Spleen (tissue), 11 donors: ENCODE measurements around the gene KLK5. TPM values are rescaled to one million over a fixed set of nuclear protein-coding genes. Genes with fewer than 3 reads are reported as not detected.

Source experiments
- DNase-seq: peaks from one replicate; pipeline ENCODE4 v3.0.0-alpha.2; 2020
- H3K27ac ChIP-seq, 8 donors: fragments of 200-600 bp; sonication (generic) in 7 of 8; 1 replicate in 4 of 8; 2 replicates in 4 of 8; pipeline versions ENCODE4 v1.5.0 to v1.8.0; 2016 to 2021; ENCODE audit warnings: inconsistent platforms in 4 of 8, mild to moderate bottlenecking in 4 of 8, moderate library complexity in 1 of 8
- H3K27me3 ChIP-seq, 7 donors: fragments of 200-600 bp; sonication (generic) in 6 of 7; replicated peaks in 1 of 7; 1 replicate in 4 of 7; 2 replicates in 3 of 7; pipeline versions ENCODE4 v1.5.0 to v1.8.0; 2016 to 2021; ENCODE audit warnings: inconsistent platforms in 3 of 7, mild to moderate bottlenecking in 1 of 7
- H3K36me3 ChIP-seq, 6 donors: fragments of 200-600 bp; sonication (generic) in 5 of 6; 1 replicate in 4 of 6; 2 replicates in 2 of 6; pipeline versions ENCODE4 v1.5.0 to v1.8.0; 2016 to 2021; ENCODE audit warnings: inconsistent platforms in 2 of 6
- H3K4me1 ChIP-seq, 6 donors: fragments of 200-600 bp; sonication (generic) in 5 of 6; 1 replicate in 3 of 6; 2 replicates in 3 of 6; pipeline versions ENCODE4 v1.5.0 to v1.8.0; 2016 to 2021; ENCODE audit warnings: inconsistent platforms in 3 of 6
- H3K4me3 ChIP-seq, 8 donors: fragments of 200-600 bp; sonication (generic) in 7 of 8; 1 replicate in 4 of 8; 2 replicates in 4 of 8; pipeline versions ENCODE4 v1.5.0 to v1.8.0; 2016 to 2021; ENCODE audit warnings: inconsistent platforms in 4 of 8, mild to moderate bottlenecking in 4 of 8, moderate library complexity in 2 of 8
- H3K9me3 ChIP-seq, 8 donors: fragments of 200-600 bp; sonication (generic) in 7 of 8; 1 replicate in 4 of 8; 2 replicates in 4 of 8; pipeline versions ENCODE4 v1.5.0 to v1.8.0; 2016 to 2021; ENCODE audit warnings: inconsistent platforms in 4 of 8
- CTCF ChIP-seq, 11 experiments: fragments of 200-600 bp in 7 of 11; fragments of 450-650 bp in 4 of 11; sonication (generic) in 4 of 11; IDR thresholded peaks in 8 of 11; conservative IDR thresholded peaks in 3 of 11; 1 replicate in 7 of 11; 2 replicates in 4 of 11; pipeline versions ENCODE4 v1.4.0 to v1.8.0; 2016 to 2021; ENCODE audit warnings: antibody characterized with exemption in 11 of 11, inconsistent platforms in 4 of 11, mild to moderate bottlenecking in 1 of 11
- POLR2A ChIP-seq, 3 donors: fragments of 450-650 bp; IDR thresholded peaks; one replicate each; pipeline ENCODE4 v1.5.1; 2017; ENCODE audit warnings: antibody characterized with exemption in 3 of 3, mild to moderate bottlenecking in 1 of 3
- POLR2AphosphoS5 ChIP-seq, 3 donors: sonication (generic); formaldehyde crosslinking; IDR thresholded peaks; one replicate each; pipeline ENCODE4 v1.5.1; 2017; ENCODE audit warnings: antibody characterized with exemption in 3 of 3
- WGBS, 5 donors: extraction: QIAGEN DNeasy Blood & Tissue Kit in 3 of 5; methylation state at CpG; one replicate each; pipeline versions ENCODE4 v1.1.5 to v1.1.7; 2013 to 2018; 5-methylcytosine and 5-hydroxymethylcytosine counted together
- intact Hi-C: fragments of 100-400 bp; cut with DNase I; formaldehyde crosslinking; loops from one replicate; pipeline ENCODE4 v1.15.0; 2023; ENCODE audit warnings: low total_unique reads
- polyA plus RNA-seq, 3 donors: library from polyadenylated mRNA; stranded (reverse); fragments of 200-250 nt; gene quantifications; one replicate each; pipeline ENCODE4 v1.2.1, GENCODE V29; 2013
- total RNA-seq, 7 donors: library from RNA; depleted of rRNA in 3 of 7; stranded (reverse); fragments of >200 nt in 3 of 7; fragmentation: NEBNext Ultra II Directional in 4 of 7; extraction: Animal tissue kit (Norgen Biotek cat#: 25700) in 4 of 7; gene quantifications; one replicate each; pipeline versions ENCODE4 v1.1.0 to v1.2.1, GENCODE V29; 2016 to 2021
- donor health status: healthy with polysubstance abuse.
- donor health status: DM: no; HTN: no; CAD: no; lungs with moderate emphysema.
- donor health status: DM: no; HTN: no; CAD: no.
- donor health status: Bipolar disorder and iron deficiency.
- donor health status: healthy.
- donor health status: DM: no; HTN: no; CAD: no.
- donor health status: DM: yes; HTN: yes; CAD: no.

Gene KLK5
- total and polyA plus RNA-seq, 10 donors: 0.13 to 0.79 TPM; not detected in 8

- Histone ChIP-seq H3K36me3 (no peaks in the 10 kb centered on the region), H3K4me3 (no peak overlapping the region), H3K9me3 (no peaks in the 10 kb centered on the region), H3K27ac (no peak overlapping the region), H3K4me1 (peaks cover 0 to 7% (median 0%) of the 10 kb centered on the region in 6 donors), H3K27me3 (peaks cover 0 to 89% (median 0%) of the 10 kb centered on the region in 7 donors)
- no peak for DNase-seq
- no peak for TF ChIP-seq CTCF (IDR thresholded peaks at IDR 0.05 in 8 of 11, conservative IDR thresholded peaks at IDR 0.05 in 3 of 11)
- no peak for TF ChIP-seq POLR2AphosphoS5 (IDR thresholded peaks at IDR 0.05)
- TF ChIP-seq POLR2A (IDR thresholded peaks at IDR 0.05): no peak
- intact Hi-C loops: no loop called here
Observed at GRCh38 chr19:50931023-50931422, 21.8 kb downstream of the KLK5 start.

- intact Hi-C loops: no loop called here
- Histone ChIP-seq H3K36me3 (no peaks in the 10 kb centered on the region), H3K4me1 (peaks cover 0 to 7% (median 0%) of the 10 kb centered on the region in 6 donors), H3K27ac (no peak overlapping the region), H3K9me3 (no peaks in the 10 kb centered on the region), H3K4me3 (no peak overlapping the region), H3K27me3 (peaks cover 0 to 75% (median 0%) of the 10 kb centered on the region in 7 donors)
- TF ChIP-seq POLR2AphosphoS5 (IDR thresholded peaks at IDR 0.05) (no peak), POLR2A (IDR thresholded peaks at IDR 0.05) (no peak), CTCF (IDR thresholded peaks at IDR 0.05 in 8 of 11, conservative IDR thresholded peaks at IDR 0.05 in 3 of 11) (no peak)
- no peak for DNase-seq
- WGBS, 5 donors: 75 to 89% (median 83%) methylated on average over 5 of the region's 5 CpGs
Observed at GRCh38 chr19:50928831-50929230, 24.0 kb downstream of the KLK5 start.

GRCh38 chr19:50926144-50926543 is 26.7 kb downstream of the KLK5 start:
- H3K4me1 ChIP-seq: peaks cover 0 to 19% (median 9%) of the 10 kb centered on the region in 6 donors
- H3K27me3 ChIP-seq: peaks cover 0 to 71% (median 0%) of the 10 kb centered on the region in 7 donors
- no peak overlapping the region for H3K27ac ChIP-seq
- no peak overlapping the region for H3K4me3 ChIP-seq
- no peaks in the 10 kb centered on the region for H3K9me3 ChIP-seq
- H3K36me3 ChIP-seq: no peaks in the 10 kb centered on the region
- no peak for DNase-seq
- TF ChIP-seq POLR2A (IDR thresholded peaks at IDR 0.05) (no peak), CTCF (IDR thresholded peaks at IDR 0.05 in 8 of 11, conservative IDR thresholded peaks at IDR 0.05 in 3 of 11) (no peak), POLR2AphosphoS5 (IDR thresholded peaks at IDR 0.05) (no peak)
- intact Hi-C loops: no loop called here
- 72 to 81% (median 76%) methylated on average over 11 of the region's 11 CpGs for WGBS, 5 donors

GRCh38 chr19:50925734-50926133 is 27.1 kb downstream of the KLK5 start:
- Histone ChIP-seq H3K36me3 (no peaks in the 10 kb centered on the region), H3K4me3 (no peak overlapping the region), H3K9me3 (no peaks in the 10 kb centered on the region), H3K4me1 (peaks cover 0 to 19% (median 9%) of the 10 kb centered on the region in 6 donors), H3K27ac (no peak overlapping the region), H3K27me3 (peaks cover 0 to 68% (median 0%) of the 10 kb centered on the region in 7 donors)
- WGBS, 5 donors: 88 to 99% (median 93%) methylated on average over 2 of the region's 2 CpGs
- DNase-seq: no peak
- TF ChIP-seq POLR2AphosphoS5 (IDR thresholded peaks at IDR 0.05) (no peak), POLR2A (IDR thresholded peaks at IDR 0.05) (no peak), CTCF (IDR thresholded peaks at IDR 0.05 in 8 of 11, conservative IDR thresholded peaks at IDR 0.05 in 3 of 11) (no peak)
- intact Hi-C loops: no loop called here
